ENCODE data around the gene ATP7B.

Gene ATP7B

DNA sequence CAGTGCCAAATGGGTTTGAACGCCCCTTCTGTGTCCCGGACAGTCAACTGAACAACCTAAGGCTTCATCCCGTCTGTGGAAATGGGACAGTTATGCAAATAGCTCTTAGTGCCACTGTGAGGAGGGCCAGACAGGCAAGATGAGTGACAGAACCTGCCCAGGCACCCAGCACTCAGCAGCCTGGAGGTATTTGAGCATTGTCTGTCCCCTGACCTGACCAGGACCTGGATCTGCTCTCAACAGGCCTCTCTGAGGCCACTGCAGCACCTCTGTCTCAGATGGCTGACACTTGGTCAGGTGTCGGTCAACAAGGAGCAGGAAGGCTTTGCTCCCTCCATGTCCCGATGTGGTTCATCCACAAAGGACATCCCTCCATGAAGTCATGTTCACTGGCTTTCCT, 81.6 kb downstream of the ATP7B start:
- no peak for DNase-seq
- no peaks in the 10 kb centered on the region for H3K4me1 ChIP-seq
- H3K36me3 ChIP-seq = peaks cover 2 to 30% (median 10%) of the 10 kb centered on the region in 3 donors
- no peak overlapping the region for H3K27ac ChIP-seq
- no peak overlapping the region for H3K4me3 ChIP-seq
- H3K9me3 ChIP-seq = no peaks in the 10 kb centered on the region
- no peaks in the 10 kb centered on the region for H3K27me3 ChIP-seq
- intact Hi-C loops (cut with DNase I; ENCODE audit: low total_unique reads) = no loop called here
- no peak for TF ChIP-seq CTCF (IDR thresholded peaks at IDR 0.05)

GRCh38 chr13:51928231-51928630, 83.0 kb downstream of the ATP7B start:
- DNase-seq = no peak
- Histone ChIP-seq H3K9me3 (no peaks in the 10 kb centered on the region), H3K27ac (no peak overlapping the region), H3K36me3 (peaks cover 0 to 15% (median 0%) of the 10 kb centered on the region in 3 donors), H3K4me1 (no peaks in the 10 kb centered on the region), H3K27me3 (no peaks in the 10 kb centered on the region), H3K4me3 (no peak overlapping the region)
- intact Hi-C loops (cut with DNase I; ENCODE audit: low total_unique reads) = no loop called here
- TF ChIP-seq CTCF (IDR thresholded peaks at IDR 0.05) = no peak

- TF ChIP-seq CTCF (IDR thresholded peaks at IDR 0.05) = no peak
- no peak for DNase-seq
- no peaks in the 10 kb centered on the region for H3K4me1 ChIP-seq
- no peak overlapping the region for H3K27ac ChIP-seq
- intact Hi-C loops (cut with DNase I; ENCODE audit: low total_unique reads) = no loop called here
- no peaks in the 10 kb centered on the region for H3K9me3 ChIP-seq
- H3K4me3 ChIP-seq = no peak overlapping the region
- H3K27me3 ChIP-seq = no peaks in the 10 kb centered on the region
- H3K36me3 ChIP-seq = peaks cover 0 to 7% (median 0%) of the 10 kb centered on the region in 3 donors
Observed at GRCh38 chr13:51927129-51927528, 84.1 kb downstream of the ATP7B start.

DNA sequence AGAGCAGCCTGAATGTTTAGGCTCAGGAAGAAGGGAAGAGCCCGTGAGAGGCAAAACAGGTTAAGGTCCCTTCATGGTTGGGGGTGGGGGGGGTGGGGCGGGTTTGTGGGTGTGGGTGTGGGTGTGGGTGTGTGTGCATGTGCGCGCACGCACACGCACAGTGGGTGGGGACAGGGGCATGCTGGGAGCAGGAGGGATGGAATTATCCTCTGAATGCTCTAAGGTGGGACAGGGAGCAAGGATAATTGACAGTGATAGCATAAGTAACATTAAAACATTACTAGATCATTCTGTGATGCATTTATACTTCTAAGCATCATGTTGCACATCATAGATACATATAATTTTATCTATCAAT, 84.7 kb downstream of the ATP7B start:
- no peak overlapping the region for H3K4me3 ChIP-seq
- no peak overlapping the region for H3K27ac ChIP-seq
- DNase-seq = no peak
- no peaks in the 10 kb centered on the region for H3K27me3 ChIP-seq
- intact Hi-C loops (cut with DNase I; ENCODE audit: low total_unique reads) = no loop called here
- H3K9me3 ChIP-seq = no peaks in the 10 kb centered on the region
- no peak for TF ChIP-seq CTCF (IDR thresholded peaks at IDR 0.05)
- no peaks in the 10 kb centered on the region for H3K4me1 ChIP-seq
- H3K36me3 ChIP-seq = peaks cover 0 to under 1% (median 0%) of the 10 kb centered on the region in 3 donors

- no peak for TF ChIP-seq CTCF (IDR thresholded peaks at IDR 0.05)
- H3K4me1 ChIP-seq = no peaks in the 10 kb centered on the region
- H3K27ac ChIP-seq = no peak overlapping the region
- no peaks in the 10 kb centered on the region for H3K36me3 ChIP-seq
- intact Hi-C loops (cut with DNase I; ENCODE audit: low total_unique reads) = no loop called here
- no peaks in the 10 kb centered on the region for H3K27me3 ChIP-seq
- no peaks in the 10 kb centered on the region for H3K9me3 ChIP-seq
- H3K4me3 ChIP-seq = no peak overlapping the region
- DNase-seq = no peak
Observed at GRCh38 chr13:51925865-51926527, 85.3 kb downstream of the ATP7B start.

Data from tibial artery (tissue), 4 donors.